HUES6 (cell line): ENCODE data around the gene JADE3.
"Not testable (repeated sequence)": the region's sequence is repeated elsewhere in the genome, so short reads cannot be mapped to it uniquely, and the experiment has no call there.

Experiments
- H3K27ac ChIP-seq: 2 replicates; pipeline ENCODE4 v1.7.0; 2013; ENCODE audit warnings: low read depth, mild to moderate bottlenecking, low read length, inconsistent platforms
- H3K27me3 ChIP-seq: 2 replicates; pipeline ENCODE4 v1.6.1; 2013; ENCODE audit warnings: low read length; ENCODE audit not compliant: control insufficient read depth, insufficient read depth
- H3K36me3 ChIP-seq: 2 replicates; pipeline ENCODE4 v1.6.1; 2013; ENCODE audit warnings: low read length; ENCODE audit not compliant: control insufficient read depth, insufficient read depth
- H3K4me1 ChIP-seq: 2 replicates; pipeline ENCODE4 v1.6.1; 2013; ENCODE audit warnings: low read length; ENCODE audit not compliant: control insufficient read depth, insufficient read depth
- H3K4me3 ChIP-seq: 2 replicates; pipeline ENCODE4 v1.5.1; 2013; ENCODE audit warnings: low read depth, low read length
- H3K9ac ChIP-seq: one replicate; pipeline ENCODE4 v1.6.1; 2013; ENCODE audit warnings: mild to moderate bottlenecking, low read length
- H3K9me3 ChIP-seq: 2 replicates; pipeline ENCODE4 v1.6.1; 2013; ENCODE audit warnings: low read depth, low read length; ENCODE audit not compliant: control insufficient read depth, insufficient read depth

JADE3 gene

DNA sequence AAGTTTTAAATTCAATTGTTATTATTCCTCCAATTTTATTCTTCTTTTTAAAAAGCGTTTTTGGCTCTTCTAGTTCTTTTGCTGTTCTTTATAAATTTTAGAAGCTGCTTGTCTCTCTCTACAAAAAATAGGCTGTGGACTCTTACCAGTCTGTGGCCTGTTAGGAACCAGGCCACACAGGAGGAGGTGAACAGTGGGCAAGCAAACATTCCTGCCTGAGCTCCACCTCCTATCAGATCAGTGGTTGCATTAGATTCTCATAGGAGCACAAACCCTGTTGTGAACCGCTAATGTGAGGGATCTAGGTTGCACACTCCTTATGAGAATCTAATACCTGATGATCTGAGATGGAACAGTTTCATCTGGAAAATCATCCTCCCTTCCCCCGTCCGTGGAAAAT, 23.1 kb downstream of the JADE3 start:
- Histone ChIP-seq H3K27ac (no peak overlapping the region), H3K4me3 (no peak overlapping the region), H3K36me3 (no peaks in the 10 kb centered on the region), H3K4me1 (no peaks in the 10 kb centered on the region; the same call in 1 of the 2 replicates), H3K27me3 (no peaks in the 10 kb centered on the region), H3K9me3 (0 out of 2 replicates have a peak, but pooled peaks cover 3% of the 10 kb centered on the region), H3K9ac (no peak overlapping the region)

DNA sequence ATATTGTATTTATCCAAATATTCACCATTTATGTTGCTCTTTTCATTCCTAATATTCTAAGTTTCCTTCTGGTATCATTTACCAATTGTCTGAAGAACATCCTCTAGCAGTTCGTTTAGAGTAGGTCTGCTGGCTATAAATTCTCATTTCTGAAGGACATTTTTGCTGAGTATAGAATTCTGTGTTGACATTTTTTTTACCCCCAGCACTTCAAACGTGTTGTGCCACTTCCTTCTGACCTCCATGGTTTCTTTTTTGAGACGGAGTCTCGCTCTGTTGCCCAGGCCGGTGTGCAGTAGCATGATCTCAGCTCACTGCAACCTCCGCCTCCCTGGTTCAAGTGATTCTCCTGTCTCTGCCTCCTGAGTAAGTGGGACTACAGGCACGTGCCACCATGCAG, 26.4 kb downstream of the JADE3 start:
- H3K9ac ChIP-seq: no peak overlapping the region
- no peak overlapping the region for H3K4me3 ChIP-seq
- H3K27ac ChIP-seq: no peak overlapping the region
- H3K27me3 ChIP-seq: no peaks in the 10 kb centered on the region
- no peaks in the 10 kb centered on the region for H3K36me3 ChIP-seq
- no peaks in the 10 kb centered on the region; the same call in 1 of the 2 replicates for H3K4me1 ChIP-seq
- H3K9me3 ChIP-seq: 0 out of 2 replicates have a peak, but pooled peaks cover 3% of the 10 kb centered on the region

DNA sequence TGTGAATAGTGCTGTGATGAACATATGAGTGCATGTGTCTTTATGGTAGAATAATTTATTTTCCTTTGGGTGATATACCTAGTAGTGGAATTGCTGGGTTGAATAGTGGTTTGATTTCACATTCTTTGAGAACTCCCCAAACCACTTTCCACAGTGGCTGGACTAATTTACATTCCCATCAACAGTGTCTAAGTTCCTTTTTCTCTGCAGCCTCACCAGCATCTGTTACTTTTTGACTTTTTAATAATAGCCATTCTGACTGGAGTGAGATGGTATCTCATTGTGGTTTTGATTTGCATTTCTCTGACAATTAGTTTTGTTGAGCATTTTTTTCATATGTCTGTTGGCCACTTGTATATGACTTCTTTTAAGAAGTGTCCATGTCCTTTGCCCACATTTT, 29.1 kb downstream of the JADE3 start:
- no peaks in the 10 kb centered on the region; the same call in 1 of the 2 replicates for H3K4me1 ChIP-seq
- H3K27ac ChIP-seq: no peak overlapping the region
- H3K9ac ChIP-seq: no peak overlapping the region
- 0 out of 2 replicates have a peak, but pooled peaks cover 3% of the 10 kb centered on the region for H3K9me3 ChIP-seq
- no peaks in the 10 kb centered on the region for H3K36me3 ChIP-seq
- no peak overlapping the region for H3K4me3 ChIP-seq
- H3K27me3 ChIP-seq: no peaks in the 10 kb centered on the region

DNA sequence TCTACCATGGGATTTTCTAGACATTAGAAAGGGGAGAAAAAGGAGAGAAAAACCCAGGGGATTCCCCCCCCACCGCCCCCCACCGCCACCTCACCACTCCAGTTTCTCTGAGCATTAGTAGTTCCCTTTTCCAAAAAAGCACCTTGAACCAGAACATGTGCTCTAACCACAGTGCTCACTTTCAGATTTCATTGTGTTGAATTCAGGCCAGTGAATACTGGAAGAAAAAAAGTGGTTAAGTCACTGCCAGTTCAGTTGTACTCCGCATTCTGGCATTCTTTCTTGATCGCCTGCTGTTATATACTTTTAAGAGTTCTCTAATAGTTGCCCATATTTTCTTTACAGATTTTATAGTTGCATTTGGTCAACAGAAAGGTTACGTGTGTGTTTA, 40.9 kb downstream of the JADE3 start:
- H3K27me3 ChIP-seq: no peaks in the 10 kb centered on the region
- H3K4me1 ChIP-seq: peaks cover 38% of the 10 kb centered on the region
- H3K4me3 ChIP-seq: 0 out of 2 replicates have a peak overlapping the region, but pooled peaks have one; percentile 5
- H3K27ac ChIP-seq: peak overlapping the region; percentile 30; the same call in 1 of the 2 replicates
- H3K9me3 ChIP-seq: no peaks in the 10 kb centered on the region
- no peak overlapping the region for H3K9ac ChIP-seq
- no peaks in the 10 kb centered on the region for H3K36me3 ChIP-seq

DNA sequence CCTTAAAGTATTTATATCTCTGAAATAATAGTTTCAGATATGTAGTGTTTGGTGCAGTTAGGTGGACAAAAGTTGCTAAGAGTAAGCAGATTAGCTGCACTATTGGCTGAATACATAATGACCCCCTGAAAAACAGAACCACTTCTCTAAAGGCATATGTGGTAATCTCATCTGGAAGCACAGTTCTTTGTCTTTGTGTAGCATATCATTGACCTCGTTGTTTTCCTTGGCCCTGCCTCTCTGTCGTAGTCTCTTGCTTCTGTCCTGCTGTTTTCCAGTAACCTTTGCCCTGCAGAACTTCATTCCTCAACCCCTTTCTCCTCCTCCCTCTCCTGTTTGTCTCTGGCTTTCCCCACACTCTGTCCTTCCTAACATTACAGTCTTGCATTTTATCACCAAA, 41.4 kb downstream of the JADE3 start:
- H3K9ac ChIP-seq: no peak overlapping the region
- H3K4me1 ChIP-seq: peaks cover 38% of the 10 kb centered on the region
- no peaks in the 10 kb centered on the region for H3K27me3 ChIP-seq
- H3K9me3 ChIP-seq: no peaks in the 10 kb centered on the region
- peak overlapping the region; percentile 30; the same call in 1 of the 2 replicates for H3K27ac ChIP-seq
- peak overlapping the region; percentile 5; the same call in 1 of the 2 replicates for H3K4me3 ChIP-seq
- H3K36me3 ChIP-seq: no peaks in the 10 kb centered on the region

DNA sequence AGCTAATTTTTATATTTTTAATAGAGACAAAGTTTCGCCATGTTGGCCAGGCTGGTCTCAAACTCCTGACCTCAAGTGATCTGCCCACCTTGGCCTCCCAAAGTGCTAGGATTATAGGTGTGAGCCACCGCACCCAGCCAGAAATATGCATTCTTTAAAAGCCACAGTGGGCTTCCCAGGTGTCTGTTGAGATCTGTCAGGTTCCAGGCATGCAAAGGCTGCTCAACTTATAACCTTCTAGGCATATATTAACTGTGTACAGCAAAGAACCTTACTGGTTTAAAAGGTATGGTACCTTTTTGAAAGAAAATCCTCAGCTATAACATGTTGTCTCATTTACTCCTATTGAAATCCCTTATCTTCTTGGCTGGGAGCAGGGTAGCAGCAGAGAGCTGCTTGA, 42.5 kb downstream of the JADE3 start:
- Histone ChIP-seq H3K36me3 (no peaks in the 10 kb centered on the region), H3K9ac (no peak overlapping the region), H3K27me3 (no peaks in the 10 kb centered on the region), H3K4me3 (no peak overlapping the region), H3K27ac (no peak overlapping the region), H3K4me1 (peaks cover 40% of the 10 kb centered on the region), H3K9me3 (no peaks in the 10 kb centered on the region)

DNA sequence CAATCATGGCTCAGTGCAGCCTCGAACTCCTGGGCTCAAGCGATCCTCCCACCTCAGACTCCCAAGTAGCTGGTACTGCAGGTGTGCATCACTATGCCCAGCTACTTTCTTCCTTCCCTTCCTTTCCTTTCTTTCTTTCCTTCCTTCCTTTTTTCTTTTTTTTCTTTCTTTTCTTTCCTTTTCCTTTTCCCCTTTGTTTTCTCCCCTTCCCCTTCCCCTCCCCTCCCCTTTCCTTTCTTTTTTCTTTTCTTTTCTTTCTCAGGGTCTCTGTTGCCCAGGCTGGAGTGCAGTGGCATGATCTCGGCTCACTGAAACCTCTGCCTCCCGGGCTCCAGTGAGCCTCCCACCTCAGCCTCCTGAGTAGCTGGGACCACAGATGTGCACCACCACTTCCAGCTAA, 44.4 kb downstream of the JADE3 start:
- H3K4me1 ChIP-seq: peaks cover 52% of the 10 kb centered on the region
- H3K4me3 ChIP-seq: not testable (repeated sequence)

DNA sequence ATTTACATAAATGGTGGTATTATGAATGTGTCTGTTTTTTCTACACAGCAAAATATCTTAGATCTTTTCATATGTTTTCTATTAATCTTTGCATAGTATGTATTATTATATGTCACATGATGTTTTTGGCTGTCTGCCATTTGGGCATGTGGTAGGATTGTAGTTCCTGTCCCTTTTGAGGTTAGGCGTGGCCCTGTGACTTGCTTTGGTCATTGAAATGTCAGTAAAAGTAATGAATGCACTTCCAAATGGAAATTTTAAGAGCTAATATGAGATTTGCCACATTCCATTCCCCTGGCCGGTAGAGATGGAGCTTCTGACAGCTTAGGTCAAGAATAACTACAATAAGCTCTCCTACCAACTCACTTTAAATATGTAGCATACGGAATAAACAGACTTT, 45.1 kb downstream of the JADE3 start:
- Histone ChIP-seq H3K4me1 (peaks cover 52% of the 10 kb centered on the region), H3K36me3 (no peaks in the 10 kb centered on the region), H3K9me3 (no peaks in the 10 kb centered on the region), H3K27me3 (no peaks in the 10 kb centered on the region), H3K4me3 (no peak overlapping the region), H3K27ac (no peak overlapping the region), H3K9ac (no peak overlapping the region)

More for the DNA sequence above, 44.4 kb downstream of the JADE3 start:
- H3K36me3 ChIP-seq, H3K27me3 ChIP-seq, H3K27ac ChIP-seq, H3K9ac ChIP-seq, H3K9me3 ChIP-seq: not testable (repeated sequence)

DNA sequence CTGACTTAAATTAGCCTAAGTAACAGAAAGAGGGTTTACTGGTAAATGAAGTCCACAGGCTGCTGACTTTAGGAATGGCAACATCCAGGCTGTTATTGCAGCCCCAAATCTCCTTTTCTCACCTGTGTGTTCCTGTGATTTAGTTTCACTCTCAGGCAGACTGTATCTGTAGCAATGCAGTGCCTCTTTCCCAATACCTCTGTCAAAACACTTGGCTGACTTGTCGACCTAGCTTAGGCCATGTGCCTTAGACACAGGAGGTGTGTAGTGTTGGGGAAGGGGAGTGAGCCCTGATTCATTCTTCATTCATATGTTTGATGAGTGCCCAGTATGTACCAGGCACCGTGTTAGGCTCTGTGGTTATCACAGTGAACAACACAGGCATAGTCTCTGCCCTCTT, 46.9 kb downstream of the JADE3 start:
- Histone ChIP-seq H3K36me3 (no peaks in the 10 kb centered on the region), H3K27ac (no peak overlapping the region), H3K4me3 (no peak overlapping the region), H3K27me3 (no peaks in the 10 kb centered on the region), H3K9ac (no peak overlapping the region), H3K4me1 (peaks cover 50% of the 10 kb centered on the region), H3K9me3 (no peaks in the 10 kb centered on the region)

DNA sequence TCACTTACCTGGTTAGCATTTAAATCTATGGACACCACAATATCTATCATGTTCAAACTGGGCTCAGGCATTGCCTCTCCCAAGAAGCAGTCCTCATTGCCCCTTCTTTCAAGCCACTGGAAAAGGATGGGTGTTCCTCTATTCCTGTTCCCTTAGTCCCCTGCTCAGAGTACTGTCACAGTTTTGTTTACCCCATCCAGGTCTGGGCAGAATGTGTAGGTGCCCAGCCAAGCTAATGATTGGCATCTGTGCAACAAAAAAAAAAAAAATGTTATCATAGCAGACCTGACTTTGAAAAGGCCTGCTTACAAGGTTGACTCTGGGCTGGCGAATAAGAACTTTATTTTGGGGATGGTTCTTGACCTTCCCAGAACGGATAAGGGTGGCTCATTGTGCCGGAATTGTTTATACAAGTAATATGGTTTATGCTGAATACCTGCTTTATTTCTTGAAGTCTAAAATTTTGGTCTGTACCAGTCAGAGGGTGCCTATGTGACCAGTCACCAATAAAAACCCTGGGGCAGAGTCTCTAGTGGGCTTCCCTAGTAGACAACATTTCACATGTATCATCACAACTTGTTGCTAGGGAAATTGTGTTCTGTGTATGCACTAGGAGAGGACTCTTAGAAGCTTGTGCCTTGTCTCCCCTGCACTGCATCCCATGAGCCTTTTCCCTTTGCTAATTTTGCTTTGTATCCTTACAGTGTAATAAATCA, 47.9 kb downstream of the JADE3 start:
- H3K27me3 ChIP-seq: no peaks in the 10 kb centered on the region

DNA sequence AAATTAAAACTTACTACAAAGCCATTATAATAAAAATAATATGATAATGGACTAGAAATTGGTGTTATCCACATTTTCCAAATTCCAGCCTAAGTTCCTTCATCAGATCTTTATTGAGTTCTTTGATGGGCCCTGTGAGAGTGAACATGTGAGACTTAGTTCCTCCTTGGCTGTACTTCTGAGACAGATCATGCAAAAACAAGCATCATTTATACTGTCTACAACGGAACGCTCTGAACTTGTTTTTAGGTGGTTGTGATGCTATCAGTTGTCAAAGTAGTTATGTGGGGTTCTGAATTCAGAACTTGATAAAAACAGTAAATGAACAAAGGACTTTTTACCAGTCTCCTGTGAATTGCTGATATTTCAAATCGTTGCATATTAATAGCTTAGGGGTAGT, 48.9 kb downstream of the JADE3 start:
- Histone ChIP-seq H3K4me1 (peaks cover 55% of the 10 kb centered on the region), H3K9me3 (no peaks in the 10 kb centered on the region), H3K36me3 (no peaks in the 10 kb centered on the region), H3K9ac (no peak overlapping the region), H3K27ac (no peak overlapping the region), H3K27me3 (no peaks in the 10 kb centered on the region), H3K4me3 (no peak overlapping the region)

More for the DNA sequence above, 47.9 kb downstream of the JADE3 start:
- Histone ChIP-seq H3K4me3 (no peak overlapping the region), H3K4me1 (peaks cover 50% of the 10 kb centered on the region), H3K9me3 (no peaks in the 10 kb centered on the region), H3K27ac (no peak overlapping the region), H3K9ac (no peak overlapping the region), H3K36me3 (no peaks in the 10 kb centered on the region)
